Left lobe of liver (tissue), 2 donors: ENCODE results near the gene PPCDC. TPM values are rescaled to one million over a fixed set of nuclear protein-coding genes. Genes with fewer than 3 reads are reported as not detected.

Source experiments
- ATAC-seq: fragments of 200-7000 bp; cut with Tn5 transposase; one replicate; pipeline ENCODE4 v1.9.1; 2020; ENCODE audit warnings: mild to moderate bottlenecking, moderate library complexity
- DNase-seq: peaks from one replicate; pipeline ENCODE4 v3.0.0-alpha.2; 2020; ENCODE audit warnings: low spot score
- total RNA-seq: library from RNA; stranded (reverse); gene quantifications from one replicate; pipeline ENCODE4 v1.2.1, GENCODE V29; 2021
- donor health status: DM: no; HTN: no; CAD: no; lungs with moderate emphysema.
- donor health status: DM: no; HTN: yes; CAD: no.

Gene PPCDC
- total RNA-seq, 1 donor from 2014 or later = 5.4 TPM

GRCh38 chr15:75043509-75044257 lies 20.3 kb downstream of the PPCDC start:
- peak; percentile 92 for DNase-seq

GRCh38 chr15:75044258-75044878 lies 21.0 kb downstream of the PPCDC start:
- ATAC-seq (no peak), DNase-seq (no peak)

More at GRCh38 chr15:75043509-75044257, 20.3 kb downstream of the PPCDC start:
- ATAC-seq = peak; percentile 87

GRCh38 chr15:75045332-75046015 lies 22.1 kb downstream of the PPCDC start:
- ATAC-seq = no peak
- DNase-seq = no peak

GRCh38 chr15:75048394-75048793 lies 25.0 kb downstream of the PPCDC start:
- no peak for ATAC-seq
- no peak for DNase-seq

- DNase-seq = peak; percentile 85
- ATAC-seq = peak; percentile 79
Measured at GRCh38 chr15:75049392-75049791, 26.0 kb downstream of the PPCDC start.

GRCh38 chr15:75050283-75050682 lies 26.9 kb downstream of the PPCDC start:
- no peak for DNase-seq
- no peak for ATAC-seq

GRCh38 chr15:75051191-75051608 lies 27.8 kb downstream of the PPCDC start:
- ATAC-seq (no peak), DNase-seq (no peak)

GRCh38 chr15:75051711-75052110 lies 28.3 kb downstream of the PPCDC start:
- DNase-seq (no peak), ATAC-seq (no peak)

- DNase-seq (no peak), ATAC-seq (no peak)
Measured at GRCh38 chr15:75052972-75053747, 29.8 kb downstream of the PPCDC start.

- DNase-seq (no peak), ATAC-seq (no peak)
Measured at GRCh38 chr15:75053748-75054125, 30.3 kb downstream of the PPCDC start.

- ATAC-seq = peak; percentile 42
- no peak for DNase-seq
Measured at GRCh38 chr15:75054172-75054897, 30.9 kb downstream of the PPCDC start.

GRCh38 chr15:75056036-75056435 lies 32.6 kb downstream of the PPCDC start:
- ATAC-seq = no peak
- DNase-seq = no peak

GRCh38 chr15:75058127-75058905 lies 34.9 kb downstream of the PPCDC start:
- DNase-seq (peak; percentile 37), ATAC-seq (no peak)

GRCh38 chr15:75059607-75060006 lies 36.2 kb downstream of the PPCDC start:
- DNase-seq = no peak
- no peak for ATAC-seq

- peak; percentile 15 for DNase-seq
- ATAC-seq = no peak
Measured at GRCh38 chr15:75061272-75061671, 37.9 kb downstream of the PPCDC start.

- DNase-seq (peak; percentile 35), ATAC-seq (no peak)
Measured at GRCh38 chr15:75062706-75063105, 39.3 kb downstream of the PPCDC start.

GRCh38 chr15:75063338-75063737 lies 39.9 kb downstream of the PPCDC start:
- ATAC-seq = no peak
- DNase-seq = peak; percentile 33

- DNase-seq (peak; percentile 36), ATAC-seq (no peak)
Measured at GRCh38 chr15:75063889-75064288, 40.5 kb downstream of the PPCDC start.

- no peak for ATAC-seq
- no peak for DNase-seq
Measured at GRCh38 chr15:75064846-75065245, 41.5 kb downstream of the PPCDC start.

GRCh38 chr15:75065467-75065850 lies 42.1 kb downstream of the PPCDC start:
- DNase-seq = peak; percentile 38
- no peak for ATAC-seq
